GM06990 (cell line): ENCODE measurements around the gene VHLL.
A peak's percentile ranks its signal among the peaks of the same experiment; 100 is the strongest.

Source experiments
- DNase-seq: peaks from one replicate; pipeline ENCODE4 v3.0.0-alpha.2; 2011; ENCODE audit not compliant: insufficient read length; ENCODE audit errors: extremely low read depth
- H3K27me3 ChIP-seq: replicated peaks from 2 replicates; pipeline ENCODE4 v1.6.0; 2011; ENCODE audit warnings: low read length; ENCODE audit not compliant: control insufficient read depth, insufficient read depth
- H3K36me3 ChIP-seq: 2 replicates; pipeline ENCODE4 v1.5.1; 2011; ENCODE audit warnings: low read length; ENCODE audit not compliant: control insufficient read depth, insufficient read depth
- H3K4me3 ChIP-seq: replicated peaks from 2 replicates; pipeline ENCODE4 v1.5.1; 2011; ENCODE audit warnings: low read depth, mild to moderate bottlenecking, control low read depth, low read length
- CTCF ChIP-seq: IDR thresholded peaks from 2 replicates; pipeline ENCODE4 v1.5.1; 2011; ENCODE audit warnings: low read length, control low read depth, mild to moderate bottlenecking, inconsistent platforms; ENCODE audit not compliant: insufficient read depth, poor library complexity, severe bottlenecking

The VHLL gene

GRCh38 chr1:156295391-156295947 lies 3.6 kb downstream of the VHLL start, which contains the start of gene GLMP:
TSS of gene GLMP (minus strand) at chr1:156295679. CDS start at chr1:156295645, 34 bp downstream.
- TF ChIP-seq CTCF: no peak
- H3K36me3 ChIP-seq: no peaks in the 10 kb centered on the region
- H3K4me3 ChIP-seq: peak within 1 kb of the TSS; percentile 71
- DNase-seq: peak; percentile 27
- H3K27me3 ChIP-seq: no peaks in the 10 kb centered on the region

GRCh38 chr1:156293895-156294294 lies 5.2 kb downstream of the VHLL start:
- no peaks in the 10 kb centered on the region for H3K27me3 ChIP-seq
- H3K36me3 ChIP-seq: peaks cover 3% of the 10 kb centered on the region
- no peak for DNase-seq
- TF ChIP-seq CTCF: no peak
- no peak overlapping the region for H3K4me3 ChIP-seq

GRCh38 chr1:156293098-156293434 lies 6.0 kb downstream of the VHLL start:
- Histone ChIP-seq H3K4me3 (no peak overlapping the region), H3K36me3 (peaks cover 3% of the 10 kb centered on the region), H3K27me3 (no peaks in the 10 kb centered on the region)
- no peak for TF ChIP-seq CTCF
- DNase-seq: no peak

GRCh38 chr1:156291226-156292061 lies 7.7 kb downstream of the VHLL start:
- H3K4me3 ChIP-seq: peak overlapping the region; percentile 37
- TF ChIP-seq CTCF: no peak
- DNase-seq: peak; percentile 62
- H3K36me3 ChIP-seq: peaks cover 3% of the 10 kb centered on the region
- no peaks in the 10 kb centered on the region for H3K27me3 ChIP-seq

- no peak for TF ChIP-seq CTCF
- no peak for DNase-seq
- no peaks in the 10 kb centered on the region for H3K27me3 ChIP-seq
- no peak overlapping the region for H3K4me3 ChIP-seq
- H3K36me3 ChIP-seq: peaks cover 9% of the 10 kb centered on the region
Observed at GRCh38 chr1:156289857-156290256, 9.2 kb downstream of the VHLL start.
